ENCODE data around the gene NHLRC1. TPM values are rescaled to one million over a fixed set of nuclear protein-coding genes. Genes with fewer than 3 reads are reported as not detected.

NHLRC1 gene
- total and polyA plus RNA-seq, 7 donors, result 0.84 to 3.2 (median 2.2) TPM

GRCh38 chr6:18088419-18089296 lies 33.8 kb downstream of the NHLRC1 start:
- Histone ChIP-seq H3K27ac (no peak overlapping the region), H3K9me3 (no peaks in the 10 kb centered on the region), H3K27me3 (ENCODE audit: insufficient read depth in 3 of 3, low read length in 2 of 3) (no peaks in the 10 kb centered on the region), H3K4me1 (no peaks in the 10 kb centered on the region), H3K4me3 (no peak overlapping the region), H3K36me3 (ENCODE audit: insufficient read depth in 1 of 2, low read depth in 1 of 2) (no peaks in the 10 kb centered on the region)
- no peak for TF ChIP-seq CTCF (IDR thresholded peaks at IDR 0.05)
- ATAC-seq (no peak), DNase-seq (no peak)
- WGBS, 3 donors, result 77 to 85% (median 80%) methylated on average over 5 of the region's 5 CpGs
- intact Hi-C loops (cut with DNase I), result no loop called here

- H3K9me3 ChIP-seq, result no peaks in the 10 kb centered on the region
- no peak overlapping the region for H3K27ac ChIP-seq
- no peaks in the 10 kb centered on the region for H3K36me3 ChIP-seq (ENCODE audit: insufficient read depth in 1 of 2, low read depth in 1 of 2)
- intact Hi-C loops (cut with DNase I), result no loop called here
- H3K4me3 ChIP-seq, result no peak overlapping the region
- no peaks in the 10 kb centered on the region for H3K27me3 ChIP-seq (ENCODE audit: insufficient read depth in 3 of 3, low read length in 2 of 3)
- TF ChIP-seq CTCF (IDR thresholded peaks at IDR 0.05), result no peak
- no peak for DNase-seq
- no peak for ATAC-seq
- no peaks in the 10 kb centered on the region for H3K4me1 ChIP-seq
- 80 to 86% (median 83%) methylated on average over 5 of the region's 5 CpGs for WGBS, 3 donors
Observed at GRCh38 chr6:18087396-18088165, 34.9 kb downstream of the NHLRC1 start.

GRCh38 chr6:18081025-18081668 lies 41.3 kb downstream of the NHLRC1 start:
- no peaks in the 10 kb centered on the region for H3K36me3 ChIP-seq (ENCODE audit: insufficient read depth in 1 of 2, low read depth in 1 of 2)
- DNase-seq (no peak), ATAC-seq (no peak)
- no peak overlapping the region for H3K27ac ChIP-seq
- no peaks in the 10 kb centered on the region for H3K27me3 ChIP-seq (ENCODE audit: insufficient read depth in 3 of 3, low read length in 2 of 3)
- intact Hi-C loops (cut with DNase I), result no loop called here
- 78 to 82% (median 79%) methylated on average over 11 of the region's 11 CpGs for WGBS, 3 donors
- no peak for TF ChIP-seq CTCF (IDR thresholded peaks at IDR 0.05)
- no peaks in the 10 kb centered on the region for H3K4me1 ChIP-seq
- H3K9me3 ChIP-seq, result no peaks in the 10 kb centered on the region
- H3K4me3 ChIP-seq, result no peak overlapping the region

- intact Hi-C loops (cut with DNase I), result no loop called here
- DNase-seq (no peak), ATAC-seq (no peak)
- no peak overlapping the region for H3K27ac ChIP-seq
- H3K9me3 ChIP-seq, result no peaks in the 10 kb centered on the region
- WGBS, 3 donors, result 85 to 88% (median 87%) methylated on average over 4 of the region's 4 CpGs
- H3K36me3 ChIP-seq (ENCODE audit: insufficient read depth in 1 of 2, low read depth in 1 of 2), result no peaks in the 10 kb centered on the region
- H3K4me1 ChIP-seq, result no peaks in the 10 kb centered on the region
- no peaks in the 10 kb centered on the region for H3K27me3 ChIP-seq (ENCODE audit: insufficient read depth in 3 of 3, low read length in 2 of 3)
- H3K4me3 ChIP-seq, result no peak overlapping the region
- TF ChIP-seq CTCF (IDR thresholded peaks at IDR 0.05), result no peak
Observed at GRCh38 chr6:18080544-18080943, 41.9 kb downstream of the NHLRC1 start.
